A673 (cell line): ENCODE data around the gene EML6.

Experiments used
- EZH2 ChIP-seq: fragments of 200-600 bp; sonication (generic); IDR thresholded peaks from 2 replicates; pipeline ENCODE4 v1.6.1; 2017; ENCODE audit warnings: borderline replicate concordance, low read depth, mild to moderate bottlenecking, mixed read lengths, antibody characterized with exemption, low read length; ENCODE audit not compliant: poor library complexity, severe bottlenecking
- TF ChIP-seq, protein P1 (sequence below): fragments of 300-800, 200-600 bp; sonication (generic); conservative IDR thresholded peaks from 2 replicates; pipeline ENCODE4 v1.5.1; 2017; ENCODE audit warnings: low read depth, mild to moderate bottlenecking, antibody characterized with exemption, low read length, moderate library complexity, mixed read lengths

DNA sequence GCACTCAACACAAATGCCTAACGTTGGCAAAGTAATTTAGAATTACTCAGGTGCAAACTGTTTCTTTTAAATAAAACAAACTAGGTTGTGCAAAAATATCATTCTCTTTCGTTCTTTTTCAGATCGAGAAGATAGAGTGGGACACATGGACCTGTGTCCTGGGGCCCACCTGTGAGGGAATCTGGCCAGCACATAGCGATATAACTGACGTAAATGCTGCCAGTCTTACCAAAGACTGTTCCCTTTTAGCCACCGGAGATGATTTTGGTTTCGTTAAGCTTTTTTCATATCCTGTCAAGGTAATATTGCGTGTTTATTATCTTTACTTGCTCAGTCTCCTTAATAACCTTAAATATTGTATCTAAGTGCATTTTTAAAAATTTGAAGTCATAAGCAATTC is 193.2 kb downstream of the EML6 start:
- TF ChIP-seq, protein P1, sequence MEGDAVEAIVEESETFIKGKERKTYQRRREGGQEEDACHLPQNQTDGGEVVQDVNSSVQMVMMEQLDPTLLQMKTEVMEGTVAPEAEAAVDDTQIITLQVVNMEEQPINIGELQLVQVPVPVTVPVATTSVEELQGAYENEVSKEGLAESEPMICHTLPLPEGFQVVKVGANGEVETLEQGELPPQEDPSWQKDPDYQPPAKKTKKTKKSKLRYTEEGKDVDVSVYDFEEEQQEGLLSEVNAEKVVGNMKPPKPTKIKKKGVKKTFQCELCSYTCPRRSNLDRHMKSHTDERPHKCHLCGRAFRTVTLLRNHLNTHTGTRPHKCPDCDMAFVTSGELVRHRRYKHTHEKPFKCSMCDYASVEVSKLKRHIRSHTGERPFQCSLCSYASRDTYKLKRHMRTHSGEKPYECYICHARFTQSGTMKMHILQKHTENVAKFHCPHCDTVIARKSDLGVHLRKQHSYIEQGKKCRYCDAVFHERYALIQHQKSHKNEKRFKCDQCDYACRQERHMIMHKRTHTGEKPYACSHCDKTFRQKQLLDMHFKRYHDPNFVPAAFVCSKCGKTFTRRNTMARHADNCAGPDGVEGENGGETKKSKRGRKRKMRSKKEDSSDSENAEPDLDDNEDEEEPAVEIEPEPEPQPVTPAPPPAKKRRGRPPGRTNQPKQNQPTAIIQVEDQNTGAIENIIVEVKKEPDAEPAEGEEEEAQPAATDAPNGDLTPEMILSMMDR: no peak
- no peak for TF ChIP-seq EZH2
